Measurements from ENCODE around the gene BASP1. TPM values are rescaled to one million over a fixed set of nuclear protein-coding genes. Genes with fewer than 3 reads are reported as not detected.
"Not testable (repeated sequence)": the region's sequence is repeated elsewhere in the genome, so short reads cannot be mapped to it uniquely, and the experiment has no call there.

The BASP1 gene
- total RNA-seq, 2 experiments from 2014 or later = 0.15 to 0.42 TPM

- Mint-ChIP-seq H3K27me3 (no peaks in the 10 kb centered on the region), H3K4me1 (no peaks in the 10 kb centered on the region), H3K9me3 (no peaks in the 10 kb centered on the region), H3K4me3 (no peak overlapping the region), H3K36me3 (ENCODE audit: low read depth) (no peaks in the 10 kb centered on the region), H3K27ac (no peak overlapping the region)
- ChIA-PET CTCF (no interaction called here), POLR2A (no interaction called here)
- no peak for DNase-seq
These were observed 39.4 kb downstream of the BASP1 start for GRCh38 chr5:17256839-17257238.

- POLR2A ChIA-PET = no interaction called here
- no peaks in the 10 kb centered on the region for H3K4me1 Mint-ChIP-seq
- H3K4me3 Mint-ChIP-seq = no peak overlapping the region
- H3K27me3 Mint-ChIP-seq = no peaks in the 10 kb centered on the region
- H3K36me3 Mint-ChIP-seq (ENCODE audit: low read depth) = no peaks in the 10 kb centered on the region
- H3K27ac Mint-ChIP-seq = no peak overlapping the region
- CTCF ChIA-PET = interaction anchor here (0.6 kb wide), 1 partner anchor 491 kb away, joined by 3 read pairs; no protein-coding TSS in a partner anchor
- DNase-seq = no peak
- H3K9me3 Mint-ChIP-seq = no peaks in the 10 kb centered on the region
These were observed 40.4 kb downstream of the BASP1 start for GRCh38 chr5:17257705-17258273.

- DNase-seq = no peak
- Mint-ChIP-seq H3K27me3 (no peaks in the 10 kb centered on the region), H3K36me3 (ENCODE audit: low read depth) (no peaks in the 10 kb centered on the region), H3K9me3 (no peaks in the 10 kb centered on the region), H3K27ac (no peak overlapping the region), H3K4me3 (no peak overlapping the region), H3K4me1 (no peaks in the 10 kb centered on the region)
- ChIA-PET POLR2A (no interaction called here), CTCF (no interaction called here)
These were observed 41.0 kb downstream of the BASP1 start for GRCh38 chr5:17258431-17258830.

GRCh38 chr5:17259012-17259411 is 41.6 kb downstream of the BASP1 start:
- H3K27me3 Mint-ChIP-seq; H3K9me3 Mint-ChIP-seq; H3K36me3 Mint-ChIP-seq (ENCODE audit: low read depth); H3K4me3 Mint-ChIP-seq; POLR2A ChIA-PET; DNase-seq; H3K27ac Mint-ChIP-seq; H3K4me1 Mint-ChIP-seq; CTCF ChIA-PET: not testable (repeated sequence)

GRCh38 chr5:17259630-17260257 is 42.3 kb downstream of the BASP1 start:
- CTCF ChIA-PET = no interaction called here

GRCh38 chr5:17260549-17260948 is 43.1 kb downstream of the BASP1 start:
- ChIA-PET POLR2A (no interaction called here), CTCF (no interaction called here)
- DNase-seq = no peak
- Mint-ChIP-seq H3K4me1 (no peaks in the 10 kb centered on the region), H3K4me3 (no peak overlapping the region), H3K36me3 (ENCODE audit: low read depth) (no peaks in the 10 kb centered on the region), H3K9me3 (no peaks in the 10 kb centered on the region), H3K27me3 (no peaks in the 10 kb centered on the region), H3K27ac (no peak overlapping the region)

More at GRCh38 chr5:17259630-17260257, 42.3 kb downstream of the BASP1 start:
- no peaks in the 10 kb centered on the region for H3K9me3 Mint-ChIP-seq
- H3K36me3 Mint-ChIP-seq (ENCODE audit: low read depth) = no peaks in the 10 kb centered on the region
- H3K27me3 Mint-ChIP-seq = no peaks in the 10 kb centered on the region
- H3K4me1 Mint-ChIP-seq = no peaks in the 10 kb centered on the region
- POLR2A ChIA-PET = no interaction called here
- H3K4me3 Mint-ChIP-seq = no peak overlapping the region
- no peak for DNase-seq
- no peak overlapping the region for H3K27ac Mint-ChIP-seq

GRCh38 chr5:17261075-17261474 is 43.6 kb downstream of the BASP1 start:
- no peaks in the 10 kb centered on the region for H3K27me3 Mint-ChIP-seq
- no peaks in the 10 kb centered on the region for H3K9me3 Mint-ChIP-seq
- ChIA-PET CTCF (no interaction called here), POLR2A (no interaction called here)
- no peaks in the 10 kb centered on the region for H3K4me1 Mint-ChIP-seq
- no peak overlapping the region for H3K4me3 Mint-ChIP-seq
- no peak for DNase-seq
- H3K36me3 Mint-ChIP-seq (ENCODE audit: low read depth) = no peaks in the 10 kb centered on the region
- no peak overlapping the region for H3K27ac Mint-ChIP-seq

GRCh38 chr5:17265041-17265440 is 47.6 kb downstream of the BASP1 start:
- H3K4me3 Mint-ChIP-seq = no peak overlapping the region
- no peak for DNase-seq
- no peaks in the 10 kb centered on the region for H3K27me3 Mint-ChIP-seq
- CTCF ChIA-PET = interaction anchor here (0.6 kb wide), 1 partner anchor 1359 kb away, joined by 3 read pairs; no protein-coding TSS in a partner anchor
- no peak overlapping the region for H3K27ac Mint-ChIP-seq
- POLR2A ChIA-PET = no interaction called here
- no peaks in the 10 kb centered on the region for H3K36me3 Mint-ChIP-seq (ENCODE audit: low read depth)
- H3K4me1 Mint-ChIP-seq = no peaks in the 10 kb centered on the region
- peaks cover 2% of the 10 kb centered on the region for H3K9me3 Mint-ChIP-seq

- Mint-ChIP-seq H3K9me3 (peaks cover 2% of the 10 kb centered on the region), H3K4me3 (no peak overlapping the region), H3K27ac (no peak overlapping the region), H3K4me1 (no peaks in the 10 kb centered on the region), H3K27me3 (no peaks in the 10 kb centered on the region), H3K36me3 (ENCODE audit: low read depth) (no peaks in the 10 kb centered on the region)
- POLR2A ChIA-PET = no interaction called here
- no peak for DNase-seq
- CTCF ChIA-PET = interaction anchor here (0.6 kb wide), 1 partner anchor 35 kb away, joined by 4 read pairs; no protein-coding TSS in a partner anchor
These were observed 49.7 kb downstream of the BASP1 start for GRCh38 chr5:17267106-17267505.

- Mint-ChIP-seq H3K9me3 (peaks cover 2% of the 10 kb centered on the region), H3K4me1 (no peaks in the 10 kb centered on the region), H3K27ac (no peak overlapping the region), H3K4me3 (no peak overlapping the region), H3K36me3 (ENCODE audit: low read depth) (no peaks in the 10 kb centered on the region), H3K27me3 (no peaks in the 10 kb centered on the region)
- no peak for DNase-seq
- ChIA-PET CTCF (no interaction called here), POLR2A (no interaction called here)
These were observed 51.8 kb downstream of the BASP1 start for GRCh38 chr5:17269201-17269600.

GRCh38 chr5:17272111-17272510 is 54.7 kb downstream of the BASP1 start:
- no peak overlapping the region for H3K27ac Mint-ChIP-seq
- H3K27me3 Mint-ChIP-seq = no peaks in the 10 kb centered on the region
- no peaks in the 10 kb centered on the region for H3K4me1 Mint-ChIP-seq
- H3K9me3 Mint-ChIP-seq = peaks cover 2% of the 10 kb centered on the region
- H3K36me3 Mint-ChIP-seq (ENCODE audit: low read depth) = no peaks in the 10 kb centered on the region
- ChIA-PET CTCF (no interaction called here), POLR2A (no interaction called here)
- H3K4me3 Mint-ChIP-seq = no peak overlapping the region
- DNase-seq = no peak

GRCh38 chr5:17275289-17276158 is 58.1 kb downstream of the BASP1 start:
- H3K9me3 Mint-ChIP-seq = peaks cover 2% of the 10 kb centered on the region
- POLR2A ChIA-PET = no interaction called here
- no peak overlapping the region for H3K27ac Mint-ChIP-seq
- no peaks in the 10 kb centered on the region for H3K27me3 Mint-ChIP-seq
- DNase-seq = no peak
- CTCF ChIA-PET = no interaction called here
- H3K4me1 Mint-ChIP-seq = no peaks in the 10 kb centered on the region
- no peak overlapping the region for H3K4me3 Mint-ChIP-seq
- no peaks in the 10 kb centered on the region for H3K36me3 Mint-ChIP-seq (ENCODE audit: low read depth)

- no peak for DNase-seq
- Mint-ChIP-seq H3K9me3 (peaks cover 2% of the 10 kb centered on the region), H3K4me1 (no peaks in the 10 kb centered on the region), H3K36me3 (ENCODE audit: low read depth) (no peaks in the 10 kb centered on the region), H3K4me3 (no peak overlapping the region), H3K27me3 (no peaks in the 10 kb centered on the region), H3K27ac (no peak overlapping the region)
- CTCF ChIA-PET = no interaction called here
- POLR2A ChIA-PET = no interaction called here
These were observed 59.0 kb downstream of the BASP1 start for GRCh38 chr5:17276445-17276844.
